ENCODE data around the gene SPATS2L.

SPATS2L gene

DNA sequence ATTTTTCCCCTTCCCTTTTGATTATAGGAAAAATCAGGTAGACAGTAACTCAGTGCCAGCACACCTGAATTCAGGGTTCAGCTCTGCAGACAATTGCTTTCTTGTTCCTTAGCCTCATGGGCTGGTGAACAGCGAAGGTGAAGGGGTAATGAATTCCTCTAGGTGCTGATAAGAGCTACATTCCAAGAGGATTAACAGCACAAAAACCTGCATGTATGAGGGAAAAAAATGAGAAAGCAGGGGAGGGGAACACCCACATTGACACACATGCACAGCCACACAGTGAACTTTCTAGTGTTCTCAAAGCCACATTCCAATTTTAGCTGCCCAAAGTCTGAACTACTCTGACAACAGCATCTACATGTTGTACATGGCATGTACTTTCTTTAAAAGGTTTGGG, 46.1 kb downstream of the SPATS2L start:
- no peak for DNase-seq

DNA sequence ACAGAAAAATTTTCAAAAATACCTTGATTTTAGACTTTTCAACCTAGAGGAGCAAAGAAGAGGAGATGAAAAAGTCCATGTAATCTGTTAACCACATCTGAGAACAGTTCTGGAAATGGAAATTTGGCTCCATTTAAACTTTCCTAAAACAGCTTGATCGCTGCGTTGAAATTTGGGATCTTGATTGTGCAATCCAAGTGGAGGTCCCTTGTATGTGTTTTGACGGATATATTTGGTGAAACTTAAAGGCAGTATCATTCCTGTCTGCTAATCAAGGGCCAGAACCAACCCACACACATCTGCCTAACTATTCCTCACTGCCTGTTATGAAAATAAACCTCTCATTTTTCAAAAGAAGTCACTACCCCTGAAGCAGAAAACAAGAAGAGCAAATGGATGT, 46.6 kb downstream of the SPATS2L start:
- no peak for DNase-seq

DNA sequence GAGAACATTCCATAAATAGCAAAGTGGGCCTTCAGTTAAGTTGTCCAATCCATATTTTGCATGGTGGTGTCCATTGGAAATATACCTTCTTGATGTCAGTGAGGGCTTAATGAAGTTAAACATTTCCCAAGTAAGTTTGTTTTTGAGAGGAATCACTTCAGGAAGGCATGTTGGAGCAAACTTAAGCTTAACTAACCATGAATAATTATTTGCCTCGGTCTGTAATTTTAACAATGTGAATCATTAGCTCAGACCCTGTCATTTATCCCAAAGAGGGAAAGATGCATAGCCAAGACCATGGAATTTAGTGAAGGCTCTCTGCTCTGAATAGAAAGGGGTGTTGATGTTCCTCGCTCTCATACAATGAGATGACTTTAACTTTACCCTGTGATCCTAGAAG, 47.4 kb downstream of the SPATS2L start:
- DNase-seq = no peak

DNA sequence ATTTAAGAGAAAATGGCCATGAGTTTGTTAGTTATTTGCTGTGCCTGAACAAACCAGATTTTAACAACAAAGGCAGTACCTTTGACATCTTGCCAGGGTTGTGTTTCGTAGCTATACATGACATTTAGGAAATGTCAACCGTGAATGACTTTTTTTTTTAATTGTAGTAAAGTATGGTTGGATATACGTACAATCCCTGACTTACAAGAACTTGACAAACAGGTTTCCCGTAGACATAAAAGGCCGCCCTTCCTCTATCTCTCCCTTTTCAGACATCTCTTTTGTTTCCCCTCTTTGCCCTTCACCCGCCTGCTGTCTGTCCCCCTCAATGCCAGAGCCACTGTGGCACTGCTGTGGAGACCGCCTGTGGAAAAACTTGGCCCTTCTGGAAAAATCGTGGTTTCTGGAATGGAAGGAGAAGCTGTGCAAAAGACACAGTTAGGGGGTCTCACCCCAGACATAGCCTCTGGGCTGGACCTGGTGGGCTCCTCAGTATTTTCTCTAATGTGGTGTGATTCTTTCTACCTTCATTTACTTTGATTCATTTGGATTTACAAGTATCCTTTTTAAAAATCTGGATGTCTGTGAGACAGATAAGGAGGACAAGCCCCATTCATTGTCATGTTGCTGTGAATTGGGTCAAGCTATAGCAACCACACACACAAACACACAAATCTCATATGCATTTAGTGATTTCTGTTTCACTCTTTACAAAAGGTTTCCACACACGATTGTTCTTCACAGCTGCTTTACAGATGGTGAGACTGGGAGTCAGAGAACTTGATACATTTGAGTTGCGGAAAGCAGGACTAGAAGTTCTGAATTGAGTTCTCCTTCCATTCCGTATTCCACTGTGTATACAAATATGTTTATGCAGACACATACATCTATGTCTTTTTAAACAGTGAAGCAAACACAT, 48.6 kb downstream of the SPATS2L start:
- no peak for DNase-seq

DNA sequence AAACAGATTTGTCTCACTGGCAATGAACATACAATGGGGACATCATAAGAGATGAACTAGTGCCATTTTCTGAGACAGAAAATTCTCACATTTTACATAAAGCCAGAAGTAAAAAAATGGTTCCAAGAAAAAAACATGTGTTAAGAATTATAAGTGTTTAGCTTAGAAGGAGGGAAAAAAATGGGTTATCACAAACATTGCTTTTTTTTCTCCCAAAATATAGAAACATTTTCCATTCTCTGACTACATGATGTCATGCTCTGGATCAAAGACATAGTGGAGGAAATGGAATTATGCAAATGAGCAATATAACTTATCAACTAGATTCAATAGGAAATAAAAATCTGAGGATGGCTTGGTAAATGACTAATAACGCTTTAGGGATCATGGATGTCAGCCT, 49.8 kb downstream of the SPATS2L start:
- no peak for DNase-seq

DNA sequence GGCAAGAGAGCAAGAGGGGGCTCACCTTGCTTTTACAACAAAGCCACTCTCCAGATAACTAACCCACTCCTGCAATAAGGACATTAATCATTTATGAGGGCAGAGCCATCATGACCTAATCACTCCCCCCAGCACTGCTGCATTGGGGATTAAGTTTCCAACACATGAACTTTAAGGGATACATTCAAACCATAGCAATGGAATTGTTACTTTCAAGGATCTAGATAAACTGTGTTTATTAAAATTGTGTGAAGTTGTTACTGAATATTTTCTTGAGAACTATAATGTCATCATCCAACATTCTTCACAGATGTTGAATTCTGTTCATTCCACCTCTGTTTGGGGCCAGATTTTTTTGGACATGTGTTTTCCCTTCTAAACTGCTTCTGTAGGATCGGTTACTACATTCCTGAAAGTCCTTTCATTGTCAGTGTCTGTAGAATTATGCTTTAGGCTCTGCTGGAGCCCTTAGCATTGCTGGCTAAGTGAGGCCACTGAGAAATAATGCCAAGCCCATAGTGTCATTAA, 50.4 kb downstream of the SPATS2L start:
- DNase-seq = no peak

DNA sequence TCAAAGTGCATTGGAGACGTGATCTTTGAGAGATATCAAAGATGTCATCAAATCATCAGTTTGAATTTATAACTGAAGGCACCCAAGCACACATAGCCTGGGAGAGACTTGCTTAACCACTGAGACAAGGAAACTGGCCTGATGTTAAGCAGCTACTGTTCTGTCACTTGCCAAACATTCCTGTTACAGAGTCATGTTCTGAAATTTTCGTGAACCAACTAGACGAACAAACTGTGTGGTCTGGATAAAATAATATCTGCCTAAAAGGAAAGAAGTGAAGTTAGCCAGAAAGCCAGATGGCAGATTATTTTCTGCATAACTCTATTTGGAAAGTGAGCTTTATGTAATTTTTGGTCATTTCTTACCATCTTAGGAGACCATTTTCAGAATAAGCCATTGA, 51.4 kb downstream of the SPATS2L start:
- no peak for DNase-seq

DNA sequence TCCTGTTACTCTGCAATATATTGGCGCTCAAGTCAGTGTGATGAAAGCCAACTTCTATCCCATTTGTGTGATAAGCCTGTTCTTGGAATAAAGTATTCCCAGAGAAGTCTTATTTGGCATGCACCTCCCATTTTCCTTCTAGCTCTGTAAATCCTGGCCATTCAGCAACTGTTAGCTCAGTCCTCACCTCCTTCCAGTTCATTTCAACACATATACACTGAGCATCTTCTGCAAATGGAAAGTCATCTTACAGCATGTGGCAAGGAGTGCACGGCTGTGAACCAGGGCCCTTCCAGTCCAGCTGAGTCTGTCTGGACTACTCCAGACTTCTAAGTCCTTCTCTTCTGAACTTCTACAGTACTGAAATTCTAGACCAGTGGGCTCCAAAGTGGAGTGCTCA, 53.1 kb downstream of the SPATS2L start:
- DNase-seq = no peak

DNA sequence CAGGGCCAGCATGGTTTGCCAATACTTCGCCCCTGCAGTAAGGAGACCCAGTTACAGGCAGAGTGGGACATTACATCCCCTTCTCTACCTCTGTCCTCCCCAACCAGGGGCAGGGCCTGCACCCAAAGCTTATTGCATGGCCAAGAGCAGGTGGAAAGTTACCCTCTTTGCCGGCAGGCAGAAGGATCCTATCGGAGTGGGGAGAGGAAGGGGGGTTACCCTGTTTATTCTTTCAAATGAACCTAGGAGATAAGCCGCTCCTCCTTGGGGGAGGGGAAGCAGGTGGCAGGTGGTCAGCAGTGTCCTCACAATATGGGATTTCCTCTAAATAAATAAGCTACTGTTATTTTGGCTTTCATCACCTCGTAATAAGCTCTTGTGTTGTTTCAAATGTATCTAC, 53.9 kb downstream of the SPATS2L start:
- DNase-seq = no peak

DNA sequence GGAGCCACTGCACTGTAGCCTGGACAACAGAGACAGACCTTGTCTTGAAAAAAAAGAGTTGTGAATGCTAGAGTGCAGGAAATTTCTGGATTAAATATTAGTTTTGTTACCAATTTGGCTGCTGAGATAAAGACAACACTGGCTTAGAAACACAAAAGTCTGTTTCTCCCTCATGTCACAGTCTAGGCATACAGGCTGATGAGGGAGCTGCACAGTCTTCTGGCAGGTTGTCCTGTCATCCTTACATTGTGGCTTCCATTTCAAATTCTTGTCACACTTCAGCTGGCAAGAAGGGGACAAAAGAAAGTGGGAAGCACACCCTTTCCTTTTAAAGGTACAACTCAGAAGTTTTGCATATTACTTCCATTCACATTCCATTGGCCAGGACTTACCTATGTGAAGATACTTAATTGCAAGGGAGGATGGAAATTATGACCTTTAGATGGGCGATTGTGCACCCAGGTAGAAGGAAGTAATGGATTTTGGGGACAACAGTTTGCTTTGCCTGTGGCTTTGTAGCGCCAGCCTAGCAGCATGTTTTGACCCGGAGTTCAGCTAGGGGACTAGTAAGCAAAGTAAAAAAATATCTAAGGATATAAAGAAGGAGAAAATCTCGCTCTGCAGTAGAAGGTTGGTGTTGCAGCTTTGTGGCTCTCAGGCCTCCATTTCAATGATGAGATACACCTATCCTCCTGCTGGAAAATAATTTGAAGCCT, 55.9 kb downstream of the SPATS2L start:
- no peak for DNase-seq

DNA sequence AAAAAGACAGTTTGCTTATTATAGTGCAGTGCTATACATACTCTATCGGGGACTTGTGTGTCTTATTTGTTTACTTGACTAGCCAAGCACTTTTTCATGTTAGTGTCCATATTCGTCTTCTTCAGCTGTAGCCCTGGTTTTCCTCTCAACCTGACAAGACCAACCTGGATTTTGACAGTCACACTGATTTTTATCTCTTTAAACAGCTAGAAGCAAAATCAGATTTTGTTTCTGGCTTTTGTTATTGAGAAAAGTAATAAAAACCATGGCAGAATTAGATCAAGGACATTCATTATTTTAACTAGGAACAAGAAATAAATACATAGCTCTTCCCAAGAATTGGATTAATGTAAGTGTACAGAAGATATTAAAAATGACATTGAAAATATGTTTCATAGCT, 56.8 kb downstream of the SPATS2L start:
- DNase-seq = no peak

DNA sequence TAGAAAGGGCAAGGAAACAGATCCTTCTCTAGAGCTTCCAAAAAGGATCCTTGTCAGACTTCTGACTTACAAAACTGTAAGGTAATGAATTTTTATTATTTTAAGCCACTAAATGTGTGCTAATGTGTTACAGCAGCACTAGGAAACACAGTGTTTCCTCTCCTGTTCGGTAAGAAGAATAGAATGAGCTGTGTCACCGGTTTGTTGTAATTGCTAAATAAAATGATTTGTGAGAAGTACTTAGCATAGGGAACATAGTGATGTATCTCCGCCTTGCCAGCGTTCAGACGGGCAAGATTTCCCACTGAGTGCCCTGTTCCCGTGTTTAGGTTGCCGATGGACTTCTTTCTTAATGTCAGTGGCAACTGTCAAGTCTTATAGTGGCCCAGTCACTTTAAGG, 57.6 kb downstream of the SPATS2L start:
- no peak for DNase-seq

DNA sequence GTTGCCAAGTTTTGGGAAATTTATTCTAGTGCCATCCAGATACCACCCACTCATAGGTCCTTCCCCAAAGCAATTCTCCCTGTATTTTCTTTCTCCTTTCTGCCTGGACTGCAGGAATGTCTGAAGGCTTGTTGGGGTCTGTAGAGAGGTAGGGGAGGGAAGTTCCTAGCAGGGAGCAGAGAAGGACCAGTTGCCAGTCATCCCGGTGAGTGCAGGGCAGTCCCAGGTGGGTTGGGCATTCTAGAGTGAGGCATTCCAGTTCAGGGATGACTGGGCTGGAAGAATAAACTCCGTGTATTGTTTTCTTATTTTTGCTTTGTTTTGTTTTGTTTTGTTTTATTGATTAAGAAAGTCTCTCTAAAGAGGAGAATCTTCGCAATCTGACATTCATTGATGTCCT, 58.1 kb downstream of the SPATS2L start:
- no peak for DNase-seq

DNA sequence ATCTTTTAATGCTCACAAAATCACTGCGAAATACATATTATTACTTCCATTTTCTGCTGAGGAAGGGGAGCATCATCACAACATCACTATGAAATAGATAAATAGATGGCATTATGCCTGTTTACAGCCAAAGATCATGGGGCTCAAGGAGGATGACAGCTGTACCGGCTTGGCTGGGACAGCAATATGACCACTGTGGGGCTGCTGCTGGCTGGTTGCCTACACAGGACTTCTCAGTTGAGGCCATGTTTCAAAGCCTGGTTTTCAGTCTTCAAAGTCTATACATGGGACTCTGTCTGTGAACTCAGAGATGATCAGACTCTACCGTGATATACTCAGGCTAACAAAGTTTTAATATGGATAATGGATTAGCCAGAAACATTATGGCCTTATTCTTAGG, 58.7 kb downstream of the SPATS2L start:
- DNase-seq = no peak

DNA sequence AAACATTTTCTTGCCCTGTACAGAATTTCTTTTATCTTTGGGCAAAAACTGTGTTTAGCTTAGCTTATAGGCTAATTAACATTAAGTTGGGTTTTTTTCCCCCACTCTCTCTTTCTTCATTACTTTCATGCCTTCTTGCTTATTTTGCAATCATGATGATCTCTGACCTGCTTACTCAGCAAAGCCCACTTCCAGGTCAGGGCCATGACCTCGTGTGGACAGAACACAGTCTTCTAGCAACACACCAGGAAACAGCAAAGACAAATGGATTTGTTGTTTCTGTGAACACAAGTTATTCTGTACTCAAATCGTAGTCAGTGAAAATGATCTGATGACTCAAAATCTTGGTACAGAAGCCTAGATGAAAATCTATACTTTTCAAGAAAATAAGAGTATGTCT, 60.7 kb downstream of the SPATS2L start:
- no peak for DNase-seq

DNA sequence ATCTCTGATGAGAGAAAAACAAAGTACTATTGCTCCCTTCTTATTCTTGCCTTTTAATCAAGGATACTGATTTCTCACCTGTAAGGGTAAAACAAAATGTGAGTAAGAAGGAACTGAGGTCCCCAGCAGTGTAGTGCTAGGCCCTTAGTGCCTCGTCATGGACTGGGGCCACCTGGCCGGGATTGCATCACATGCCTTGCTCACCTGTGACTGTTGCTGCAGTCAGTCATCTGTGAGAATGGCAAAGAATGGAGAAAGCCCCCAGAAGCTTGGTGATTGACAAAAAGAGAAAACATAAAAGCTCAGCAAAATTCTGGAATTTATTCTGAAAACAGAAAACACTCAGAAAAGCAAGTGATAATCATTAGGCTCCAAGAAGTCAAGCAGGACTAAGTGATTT, 63.4 kb downstream of the SPATS2L start:
- DNase-seq = no peak

DNA sequence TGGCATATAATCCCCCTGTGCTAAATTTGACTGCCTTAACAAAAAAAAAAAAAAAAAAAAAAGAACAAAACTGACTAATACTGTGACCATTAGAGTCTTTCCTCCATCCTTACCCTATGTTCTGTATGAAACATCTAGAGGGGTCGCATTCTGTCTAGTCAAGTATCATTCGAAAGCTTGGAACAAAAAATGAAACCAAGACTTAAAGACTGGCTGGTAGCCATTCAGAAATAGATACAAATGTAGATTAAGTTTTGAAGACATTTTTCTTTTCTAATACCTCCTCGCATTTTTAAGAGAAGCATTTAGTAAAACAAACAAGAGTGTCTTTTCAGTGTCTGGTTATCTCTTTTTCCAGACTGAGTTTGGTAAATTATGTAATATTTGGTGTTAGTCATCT, 66.7 kb downstream of the SPATS2L start:
- DNase-seq = no peak

DNA sequence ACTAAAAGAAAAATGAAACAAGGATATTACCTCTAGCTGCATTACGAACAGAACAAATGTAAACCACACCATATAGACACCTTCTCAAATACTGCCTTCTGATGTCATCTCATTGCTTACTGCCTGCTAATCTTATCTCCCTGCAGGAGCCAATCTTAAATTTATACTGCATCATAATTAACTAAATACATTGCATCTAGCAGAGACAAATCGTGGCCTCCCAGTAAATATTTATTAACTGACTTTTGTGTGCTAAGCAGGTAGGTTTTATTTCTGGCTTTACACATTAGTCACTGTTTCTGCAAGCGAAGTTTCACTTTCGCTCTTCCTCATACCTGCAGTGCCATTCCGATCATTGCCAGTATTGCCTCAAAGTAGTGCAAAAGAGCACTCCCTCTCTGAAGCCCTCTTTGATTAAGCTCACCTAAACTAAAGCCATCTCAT, 67.5 kb downstream of the SPATS2L start:
- no peak for DNase-seq

DNA sequence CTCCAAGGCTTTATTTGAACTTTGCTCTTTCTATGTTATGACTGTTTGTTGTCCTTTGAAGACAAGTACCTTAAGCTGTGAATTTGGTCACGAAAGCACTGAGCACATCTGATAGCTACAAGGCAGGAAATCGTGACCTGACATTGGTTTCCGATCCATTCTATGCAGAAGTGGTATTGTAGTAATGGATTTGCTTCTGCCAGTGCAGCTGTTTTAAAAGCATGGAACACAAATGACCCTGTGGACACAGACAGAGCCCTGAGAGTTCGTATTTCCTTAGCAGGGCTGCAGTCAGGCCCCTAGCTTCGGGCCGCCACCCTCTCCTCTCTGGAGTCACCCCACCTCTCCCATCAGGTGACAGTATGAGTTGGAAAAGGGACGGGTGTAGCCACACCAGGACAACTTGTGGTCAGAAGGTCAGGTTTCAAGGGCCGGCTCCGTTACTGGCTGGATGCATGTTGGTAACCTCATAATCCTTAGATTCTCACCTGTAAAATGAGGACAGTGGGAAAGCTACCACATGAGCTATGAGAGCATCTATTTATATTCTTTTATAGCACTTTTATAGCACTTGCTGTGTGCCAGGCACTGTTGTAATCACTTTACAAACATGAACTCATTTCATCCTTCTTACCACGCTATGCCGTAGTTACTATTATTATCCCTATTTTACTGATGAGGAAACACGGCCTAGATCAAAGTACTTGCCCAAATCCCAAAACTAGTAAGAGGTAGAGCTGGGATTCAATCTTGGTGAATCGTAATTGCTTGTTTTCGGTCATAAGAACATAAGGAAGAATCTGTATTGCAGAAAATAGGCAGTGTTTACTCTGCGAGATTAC, 70.2 kb downstream of the SPATS2L start:
- DNase-seq = no peak

DNA sequence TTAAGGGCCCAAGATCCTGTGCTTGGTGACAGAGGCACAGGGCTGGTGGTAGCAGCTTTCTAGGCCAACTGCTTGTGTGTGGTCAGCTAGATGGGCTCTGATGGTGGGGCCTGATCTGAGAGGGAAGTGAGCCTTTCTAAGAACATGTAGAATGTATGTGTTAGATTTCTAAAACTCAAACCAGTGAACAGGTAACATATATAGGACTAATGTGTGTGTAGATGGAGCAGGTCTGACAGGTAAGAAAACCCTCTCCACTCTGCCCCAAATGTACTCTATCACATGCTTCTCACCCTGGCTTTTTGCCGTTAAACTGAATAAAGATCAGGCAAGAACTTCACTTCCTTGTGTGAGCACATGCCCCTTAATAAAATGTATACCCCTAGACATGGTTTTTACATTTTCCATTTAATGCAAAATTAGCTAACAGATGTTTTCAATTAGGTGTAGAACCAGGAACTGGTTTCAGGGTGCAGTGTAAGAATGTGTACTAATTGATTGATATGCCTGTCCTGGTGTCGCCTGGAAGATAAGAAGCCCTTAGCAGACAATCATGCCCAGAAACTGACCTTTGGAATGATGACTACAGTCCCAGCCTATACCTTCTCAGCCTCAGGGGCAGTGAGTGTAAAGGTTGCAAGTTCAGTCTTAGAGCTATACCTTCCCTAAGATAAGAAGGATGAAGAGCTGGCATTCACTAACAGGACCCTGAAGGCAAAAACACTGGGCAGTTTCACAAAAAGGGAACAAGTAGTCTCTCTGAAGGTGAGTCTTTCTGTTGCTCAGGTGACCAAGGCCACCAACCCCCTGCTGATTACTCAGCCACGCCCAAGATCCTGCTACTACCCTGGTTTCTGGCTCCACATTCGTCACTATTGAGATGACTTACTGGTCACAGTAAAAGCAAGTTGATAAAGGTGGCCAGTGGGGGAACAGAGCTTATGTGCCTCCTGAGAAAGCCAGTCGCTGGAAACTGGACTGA, 71.2 kb downstream of the SPATS2L start:
- no peak for DNase-seq

DNA sequence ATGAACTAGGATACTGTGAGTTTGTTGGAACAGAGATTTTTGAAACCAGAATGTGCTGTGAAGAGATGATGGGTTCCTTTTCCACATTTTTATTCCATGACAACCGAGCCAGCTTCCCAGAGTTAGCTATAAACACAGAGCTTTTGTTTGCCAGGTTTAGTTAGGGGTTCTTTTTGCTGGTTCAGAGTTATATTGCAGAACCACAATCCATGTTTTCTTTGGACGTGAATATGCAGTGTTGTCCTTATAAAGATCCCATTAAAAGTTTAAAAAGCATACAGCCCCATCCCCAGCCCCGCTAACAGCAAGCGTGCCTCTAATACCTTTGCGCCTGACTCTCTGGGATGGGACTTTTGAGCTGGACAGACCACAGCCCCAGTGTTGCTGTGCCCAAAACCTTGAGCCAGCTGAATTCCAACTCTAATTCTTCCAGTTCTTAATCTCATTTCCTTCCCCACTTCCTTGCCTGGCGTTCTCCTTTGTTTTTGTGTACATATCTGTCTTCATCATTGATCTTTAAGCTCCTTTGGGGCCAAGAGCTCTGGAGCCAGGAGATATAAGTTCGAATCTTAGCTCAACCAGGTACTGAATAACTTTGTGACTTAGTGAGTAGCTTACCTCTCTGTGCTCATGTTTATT, 72.3 kb downstream of the SPATS2L start:
- DNase-seq = no peak

Data from NCI-H1436 (cell line).